Ectodermal cell (in vitro differentiated cells): ENCODE results near the gene TFAP2C. TPM values are rescaled to one million over a fixed set of nuclear protein-coding genes. Genes with fewer than 3 reads are reported as not detected.

Experiments
- H3K27ac ChIP-seq: 2 replicates; pipeline ENCODE4 v1.7.0; 2013; ENCODE audit warnings: mild to moderate bottlenecking, low read depth, low read length; ENCODE audit not compliant: insufficient read depth, poor library complexity, severe bottlenecking
- H3K27me3 ChIP-seq: 2 replicates; pipeline ENCODE4 v1.7.0; 2013; ENCODE audit warnings: mild to moderate bottlenecking, low read length; ENCODE audit not compliant: insufficient read depth, control insufficient read depth, poor library complexity, severe bottlenecking
- H3K36me3 ChIP-seq: one replicate; pipeline ENCODE4 v1.7.0; 2013; ENCODE audit warnings: low read length; ENCODE audit not compliant: control insufficient read depth, insufficient read depth
- H3K4me1 ChIP-seq: one replicate; pipeline ENCODE4 v1.7.0; 2013; ENCODE audit warnings: low read length; ENCODE audit not compliant: control insufficient read depth, insufficient read depth
- H3K4me3 ChIP-seq: 2 replicates; pipeline ENCODE4 v1.7.0; 2013; ENCODE audit warnings: low read depth, low read length, control low read depth; ENCODE audit not compliant: insufficient read depth
- H3K9me3 ChIP-seq: 2 replicates; pipeline ENCODE4 v1.7.0; 2013; ENCODE audit warnings: mild to moderate bottlenecking, low read length, moderate library complexity; ENCODE audit not compliant: control insufficient read depth
- whole genome bisulfite sequencing, 2 experiments: methylation state at CpG; one replicate each; pipeline ENCODE4 v1.1.7; 2013; ENCODE audit warnings: missing lambda C conversion rate in 2 of 2; 5-methylcytosine and 5-hydroxymethylcytosine counted together
- polyA plus RNA-seq, 4 experiments: library from polyadenylated mRNA; stranded (reverse); fragments of 50-300 nt; gene quantifications; one replicate each; pipeline ENCODE4 v1.2.3, GENCODE V29; 2013

Gene TFAP2C
- 35.8 TPM for polyA plus RNA-seq (2013, experiment 1 of 4)
- 38.5 TPM for polyA plus RNA-seq (2013, experiment 2 of 4)
- 24.6 TPM for polyA plus RNA-seq (2013, experiment 3 of 4)
- polyA plus RNA-seq (2013, experiment 4 of 4): 24.5 TPM

- Histone ChIP-seq H3K27ac (no peak within 1 kb of the TSS), H3K4me1 (peaks cover 35% of the 10 kb centered on the region), H3K4me3 (peak within 1 kb of the TSS; percentile 47), H3K27me3 (peaks cover 86% of the 10 kb centered on the region), H3K9me3 (no peaks in the 10 kb centered on the region), H3K36me3 (no peaks in the 10 kb centered on the region)
- WGBS, 2 experiments: 0 to 1% methylated on average over 62 of the region's 62 CpGs
These were observed at the start of gene TFAP2C for GRCh38 chr20:56628873-56629463. Gene TFAP2C (plus strand): TSS chr20:56629306. CDS start chr20:56629545, 239 bp downstream.

- H3K36me3 ChIP-seq: no peaks in the 10 kb centered on the region
- no peaks in the 10 kb centered on the region for H3K4me1 ChIP-seq
- no peak overlapping the region for H3K4me3 ChIP-seq
- no peaks in the 10 kb centered on the region for H3K9me3 ChIP-seq
- no peak overlapping the region for H3K27ac ChIP-seq
- H3K27me3 ChIP-seq: no peaks in the 10 kb centered on the region
- WGBS, 2 experiments: 95 to 96% methylated on average over 12 of the region's 12 CpGs
These were observed 48.9 kb upstream of the TFAP2C start for GRCh38 chr20:56580226-56580625.

GRCh38 chr20:56581701-56582100 lies 47.4 kb upstream of the TFAP2C start:
- Histone ChIP-seq H3K27me3 (no peaks in the 10 kb centered on the region), H3K4me3 (no peak overlapping the region), H3K36me3 (no peaks in the 10 kb centered on the region), H3K4me1 (no peaks in the 10 kb centered on the region), H3K9me3 (no peaks in the 10 kb centered on the region), H3K27ac (no peak overlapping the region)
- WGBS, 2 experiments: 82 to 93% methylated on average over 2 of the region's 2 CpGs

GRCh38 chr20:56582542-56582941 lies 46.6 kb upstream of the TFAP2C start:
- H3K27me3 ChIP-seq: no peaks in the 10 kb centered on the region
- no peaks in the 10 kb centered on the region for H3K4me1 ChIP-seq
- no peak overlapping the region for H3K27ac ChIP-seq
- H3K9me3 ChIP-seq: no peaks in the 10 kb centered on the region
- no peak overlapping the region for H3K4me3 ChIP-seq
- H3K36me3 ChIP-seq: no peaks in the 10 kb centered on the region
- WGBS, 2 experiments: 87 to 96% methylated on average over 3 to 4 of the region's 4 CpGs

GRCh38 chr20:56584916-56585315 lies 44.2 kb upstream of the TFAP2C start:
- Histone ChIP-seq H3K4me1 (no peaks in the 10 kb centered on the region), H3K27ac (no peak overlapping the region), H3K4me3 (no peak overlapping the region), H3K27me3 (no peaks in the 10 kb centered on the region), H3K36me3 (no peaks in the 10 kb centered on the region), H3K9me3 (no peaks in the 10 kb centered on the region)
- WGBS, 2 experiments: 73 to 82% methylated on average over 5 of the region's 5 CpGs

- Histone ChIP-seq H3K27ac (no peak overlapping the region), H3K4me1 (no peaks in the 10 kb centered on the region), H3K4me3 (no peak overlapping the region), H3K36me3 (no peaks in the 10 kb centered on the region), H3K27me3 (no peaks in the 10 kb centered on the region), H3K9me3 (no peaks in the 10 kb centered on the region)
- WGBS, 2 experiments: 85 to 95% methylated on average over 6 to 7 of the region's 7 CpGs
These were observed 41.6 kb upstream of the TFAP2C start for GRCh38 chr20:56587307-56588041.

GRCh38 chr20:56588996-56589395 lies 40.1 kb upstream of the TFAP2C start:
- no peak overlapping the region for H3K27ac ChIP-seq
- H3K27me3 ChIP-seq: no peaks in the 10 kb centered on the region
- no peaks in the 10 kb centered on the region for H3K9me3 ChIP-seq
- no peaks in the 10 kb centered on the region for H3K36me3 ChIP-seq
- no peak overlapping the region for H3K4me3 ChIP-seq
- 95 to 97% methylated on average over 3 of the region's 3 CpGs for WGBS, 2 experiments
- no peaks in the 10 kb centered on the region for H3K4me1 ChIP-seq

GRCh38 chr20:56589633-56590032 lies 39.5 kb upstream of the TFAP2C start:
- Histone ChIP-seq H3K27ac (no peak overlapping the region), H3K4me1 (no peaks in the 10 kb centered on the region), H3K4me3 (no peak overlapping the region), H3K9me3 (no peaks in the 10 kb centered on the region), H3K36me3 (no peaks in the 10 kb centered on the region), H3K27me3 (no peaks in the 10 kb centered on the region)
- 93% methylated on average over 5 of the region's 5 CpGs for WGBS, 2 experiments

GRCh38 chr20:56590888-56591287 lies 38.2 kb upstream of the TFAP2C start:
- H3K27me3 ChIP-seq: no peaks in the 10 kb centered on the region
- 93% methylated on average over 6 of the region's 6 CpGs for WGBS, 2 experiments
- no peaks in the 10 kb centered on the region for H3K36me3 ChIP-seq
- no peak overlapping the region for H3K4me3 ChIP-seq
- H3K27ac ChIP-seq: no peak overlapping the region
- H3K9me3 ChIP-seq: no peaks in the 10 kb centered on the region
- H3K4me1 ChIP-seq: no peaks in the 10 kb centered on the region

GRCh38 chr20:56592211-56592610 lies 36.9 kb upstream of the TFAP2C start:
- Histone ChIP-seq H3K36me3 (no peaks in the 10 kb centered on the region), H3K9me3 (no peaks in the 10 kb centered on the region), H3K4me3 (no peak overlapping the region), H3K27ac (no peak overlapping the region), H3K4me1 (no peaks in the 10 kb centered on the region), H3K27me3 (no peaks in the 10 kb centered on the region)
